Ishikawa (cell line): ENCODE measurements around the gene MFSD1.

Source experiments
- CEBPB ChIP-seq: IDR thresholded peaks from 2 replicates; pipeline ENCODE4 v1.6.1; 2012
- CREB1 ChIP-seq: IDR thresholded peaks from 2 replicates; pipeline ENCODE4 v1.6.1; 2012; ENCODE audit warnings: low read depth
- EGR1 ChIP-seq: IDR thresholded peaks from 2 replicates; pipeline ENCODE4 v1.6.1; 2012
- EP300 ChIP-seq: IDR thresholded peaks from 2 replicates; pipeline ENCODE4 v1.6.1; 2012; ENCODE audit warnings: borderline replicate concordance
- FOXM1 ChIP-seq: IDR thresholded peaks from 2 replicates; pipeline ENCODE4 v1.6.1; 2012; ENCODE audit warnings: low read depth, borderline replicate concordance
- MAX ChIP-seq: IDR thresholded peaks from 2 replicates; pipeline ENCODE4 v1.6.1; 2012
- NFIC ChIP-seq: IDR thresholded peaks from 2 replicates; pipeline ENCODE4 v1.6.1; 2012
- RAD21 ChIP-seq: IDR thresholded peaks from 2 replicates; pipeline ENCODE4 v1.6.1; 2012; ENCODE audit warnings: low read depth
- REST ChIP-seq: IDR thresholded peaks from 2 replicates; pipeline ENCODE4 v1.6.1; 2012; ENCODE audit warnings: low read depth, mild to moderate bottlenecking
- TAF1 ChIP-seq: IDR thresholded peaks from 2 replicates; pipeline ENCODE4 v1.6.1; 2012; ENCODE audit warnings: low read depth, mild to moderate bottlenecking
- TCF12 ChIP-seq: IDR thresholded peaks from 2 replicates; pipeline ENCODE4 v1.6.1; 2012; ENCODE audit warnings: low read depth
- TEAD4 ChIP-seq: IDR thresholded peaks from 2 replicates; pipeline ENCODE4 v1.6.1; 2012
- USF1 ChIP-seq: IDR thresholded peaks from 2 replicates; pipeline ENCODE4 v1.6.1; 2012
- YY1 ChIP-seq: IDR thresholded peaks from 2 replicates; pipeline ENCODE4 v1.6.1; 2012; ENCODE audit warnings: low read depth
- ZBTB7A ChIP-seq: IDR thresholded peaks from 2 replicates; pipeline ENCODE4 v1.6.1; 2012; ENCODE audit warnings: low read depth

MFSD1 gene

GRCh38 chr3:158835631-158836030 lies 33.8 kb downstream of the MFSD1 start:
- TF ChIP-seq RAD21: no peak
- no peak for TF ChIP-seq TAF1
- TF ChIP-seq ZBTB7A: no peak
- TF ChIP-seq TEAD4: no peak
- TF ChIP-seq CEBPB: no peak

- no peak for TF ChIP-seq EGR1
- no peak for TF ChIP-seq USF1
- no peak for TF ChIP-seq TEAD4
- no peak for TF ChIP-seq REST
- no peak for TF ChIP-seq NFIC
- no peak for TF ChIP-seq TCF12
- TF ChIP-seq CREB1: no peak
- no peak for TF ChIP-seq MAX
- no peak for TF ChIP-seq CEBPB
- TF ChIP-seq YY1: no peak
- no peak for TF ChIP-seq RAD21
- TF ChIP-seq EP300: no peak
Observed at GRCh38 chr3:158836312-158836711, 34.5 kb downstream of the MFSD1 start.

GRCh38 chr3:158837240-158837639 lies 35.4 kb downstream of the MFSD1 start:
- TF ChIP-seq ZBTB7A (no peak), EGR1 (no peak), NFIC (no peak), TCF12 (no peak), USF1 (no peak), CREB1 (no peak), CEBPB (no peak)

GRCh38 chr3:158839966-158840365 lies 38.1 kb downstream of the MFSD1 start:
- TF ChIP-seq EGR1 (no peak), ZBTB7A (no peak), TEAD4 (no peak), TAF1 (no peak), REST (no peak), YY1 (no peak), USF1 (no peak)

- TF ChIP-seq FOXM1: no peak
- no peak for TF ChIP-seq TEAD4
- no peak for TF ChIP-seq MAX
Observed at GRCh38 chr3:158841387-158841786, 39.5 kb downstream of the MFSD1 start.

- TF ChIP-seq FOXM1 (no peak), NFIC (no peak), CEBPB (no peak), TAF1 (no peak), EGR1 (no peak), YY1 (no peak), TEAD4 (no peak), USF1 (no peak), MAX (no peak), ZBTB7A (no peak), RAD21 (no peak), REST (no peak), EP300 (no peak)
Observed at GRCh38 chr3:158842976-158843375, 41.1 kb downstream of the MFSD1 start.
